HCT116 (cell line): ENCODE results near the gene SRGAP3. TPM values are rescaled to one million over a fixed set of nuclear protein-coding genes. Genes with fewer than 3 reads are reported as not detected.

ENCODE experiments used
- ATAC-seq: fragments of 200-7000 bp; cut with Tn5 transposase; 2 replicates; pipeline ENCODE4 v1.9.1; 2020; ENCODE audit warnings: mild to moderate bottlenecking, moderate library complexity
- BruUV-seq: library from RNA; stranded (reverse); fragments of 400-500 nt; replicated peaks from 2 replicates; lab custom pipeline; 2021; lab: Mats Ljungman, UMichigan
- CTCF ChIA-PET: fragments of 300-600 bp; sonication (Branson Sonifier 250); formaldehyde crosslinking; loops from one replicate; lab custom pipeline; 2021; ENCODE audit warnings: antibody characterized with exemption; lab: Charles Lee
- POLR2A ChIA-PET: fragments of 300-600, 350-600 bp; sonication (Branson Sonifier 250); formaldehyde crosslinking; loops from one replicate; lab custom pipeline; 2021; ENCODE audit warnings: antibody characterized with exemption; lab: Charles Lee
- RAD21 ChIA-PET, 2 experiments: fragments of 300-600 bp; sonication (Branson Sonifier 250); formaldehyde crosslinking; loops; one replicate each; lab custom pipeline; 2023; ENCODE audit warnings: low total read pairs in 2 of 2; ENCODE audit not compliant: uncharacterized antibody in 2 of 2, unreplicated experiment in 2 of 2, low non-redundant PET in 1 of 2; lab: Charles Lee
- DNase-seq: peaks from one replicate; pipeline ENCODE4 v3.0.0-alpha.2; 2010; ENCODE audit warnings: low read depth, low spot score
- H2AFZ ChIP-seq: fragments of 200-600 bp; shearing (Covaris generic), sonication (generic); 2 replicates; pipeline ENCODE4 v1.6.1; 2017; ENCODE audit warnings: low read depth, mixed run types, mixed read lengths, antibody characterized with exemption, low read length; ENCODE audit not compliant: poor library complexity, severe bottlenecking
- H3K27ac ChIP-seq: 2 replicates; pipeline ENCODE4 v1.5.1; 2012; ENCODE audit warnings: low read depth, low read length
- H3K27me3 ChIP-seq: fragments of 200-600 bp; sonication (generic); 2 replicates; pipeline ENCODE4 v1.6.1; 2016; ENCODE audit warnings: mixed run types, low read length, mixed read lengths; ENCODE audit not compliant: insufficient read depth
- H3K36me3 ChIP-seq, 2 experiments: fragments of 200-500 bp in 1 of 2; fragments of 200-600 bp in 1 of 2; sonication (Bioruptor generic) in 1 of 2; sonication (generic) in 1 of 2; 2 replicates each; pipeline versions ENCODE4 v1.5.1 to v1.6.1; 2014 to 2016; ENCODE audit warnings: low read length in 2 of 2, inconsistent platforms in 1 of 2, mixed read lengths in 1 of 2, mixed run types in 1 of 2; ENCODE audit not compliant: insufficient read depth in 2 of 2, control insufficient read depth in 1 of 2
- H3K4me1 ChIP-seq, 2 experiments: fragments of 200-600 bp in 1 of 2; sonication (generic) in 1 of 2; 2 replicates each; pipeline versions ENCODE4 v1.5.1 to v1.6.1; 2012 to 2017; ENCODE audit warnings: low read length in 2 of 2, inconsistent platforms in 1 of 2, mild to moderate bottlenecking in 1 of 2, mixed read lengths in 1 of 2, mixed run types in 1 of 2, moderate library complexity in 1 of 2; ENCODE audit not compliant: insufficient read depth in 2 of 2, control insufficient read depth in 1 of 2
- H3K4me2 ChIP-seq: fragments of 200-600 bp; sonication (generic); 2 replicates; pipeline ENCODE4 v1.6.1; 2017; ENCODE audit warnings: mixed run types, low read length, mixed read lengths
- H3K4me3 ChIP-seq, 2 experiments: fragments of 200-600 bp in 1 of 2; sonication (generic) in 1 of 2; replicated peaks in 1 of 2; 2 replicates each; pipeline ENCODE4 v1.5.1; 2011 to 2016; ENCODE audit warnings: low read length in 2 of 2, control low read depth in 1 of 2, low read depth in 1 of 2, mild to moderate bottlenecking in 1 of 2, mixed read lengths in 1 of 2, mixed run types in 1 of 2
- H3K79me2 ChIP-seq: fragments of 200-600 bp; sonication (generic); 2 replicates; pipeline ENCODE4 v1.6.1; 2017; ENCODE audit warnings: mild to moderate bottlenecking, mixed run types, low read length, moderate library complexity, mixed read lengths; ENCODE audit not compliant: insufficient read depth
- H3K9ac ChIP-seq: fragments of 200-600 bp; sonication (generic); 2 replicates; pipeline ENCODE4 v1.6.1; 2016; ENCODE audit warnings: low read length, mixed read lengths
- H3K9me2 ChIP-seq: fragments of 200-600 bp; sonication (generic), shearing (Covaris generic); 2 replicates; pipeline ENCODE4 v1.6.1; 2017; ENCODE audit warnings: mixed run types, mild to moderate bottlenecking, moderate library complexity; ENCODE audit not compliant: insufficient read depth
- H3K9me3 ChIP-seq, 2 experiments: fragments of 200-500 bp in 1 of 2; fragments of 200-600 bp in 1 of 2; sonication (Bioruptor generic) in 1 of 2; sonication (generic) in 1 of 2; 2 replicates each; pipeline ENCODE4 v1.6.1; 2014 to 2017; ENCODE audit warnings: low read length in 2 of 2, mixed read lengths in 2 of 2, inconsistent platforms in 1 of 2, low read depth in 1 of 2, mild to moderate bottlenecking in 1 of 2, mixed run types in 1 of 2, moderate library complexity in 1 of 2; ENCODE audit not compliant: control insufficient read depth in 1 of 2, insufficient read depth in 1 of 2
- H4K20me1 ChIP-seq: fragments of 200-600 bp; sonication (generic), shearing (Covaris generic); 2 replicates; pipeline ENCODE4 v1.6.1; 2017; ENCODE audit warnings: mixed run types, mild to moderate bottlenecking, moderate library complexity; ENCODE audit not compliant: insufficient read depth
- CBX3 ChIP-seq: IDR thresholded peaks from 2 replicates; pipeline ENCODE4 v1.6.1; 2012; ENCODE audit warnings: low read depth
- EGR1 ChIP-seq: IDR thresholded peaks from 2 replicates; pipeline ENCODE4 v1.6.1; 2012; ENCODE audit warnings: low read depth
- FOSL1 ChIP-seq: IDR thresholded peaks from 2 replicates; pipeline ENCODE4 v1.6.1; 2012; ENCODE audit warnings: low read depth
- JUND ChIP-seq: IDR thresholded peaks from 2 replicates; pipeline ENCODE4 v1.6.1; 2012
- SP1 ChIP-seq: IDR thresholded peaks from 2 replicates; pipeline ENCODE4 v1.6.1; 2012; ENCODE audit warnings: low read depth
- SRF ChIP-seq: IDR thresholded peaks from 2 replicates; pipeline ENCODE4 v1.6.1; 2012; ENCODE audit warnings: low read depth
- TCF7L2 ChIP-seq: IDR thresholded peaks from 2 replicates; pipeline ENCODE4 v1.7.0; 2011; ENCODE audit warnings: borderline replicate concordance, inconsistent platforms; ENCODE audit not compliant: insufficient read depth, insufficient read length; ENCODE audit errors: extremely low read depth
- ZBTB33 ChIP-seq: IDR thresholded peaks from 2 replicates; pipeline ENCODE4 v1.6.1; 2011; ENCODE audit warnings: mild to moderate bottlenecking, low read length, moderate library complexity; ENCODE audit not compliant: insufficient replicate concordance; ENCODE audit errors: extremely low read depth
- intact Hi-C: fragments of 100-400 bp; cut with micrococcal nuclease; formaldehyde crosslinking; loops from 2 replicates; pipeline ENCODE4 v1.10.0; 2022
- total RNA-seq: library from RNA; stranded (reverse); gene quantifications from one replicate; pipeline ENCODE4 v1.2.1, GENCODE V29; 2021; ENCODE audit not compliant: unreplicated experiment
- TF ChIP-seq, protein P1 (sequence below): IDR thresholded peaks from 2 replicates; pipeline ENCODE4 v1.6.1; 2012

SRGAP3 gene
- total RNA-seq, 1 experiment from 2014 or later: 8.3 TPM

DNA sequence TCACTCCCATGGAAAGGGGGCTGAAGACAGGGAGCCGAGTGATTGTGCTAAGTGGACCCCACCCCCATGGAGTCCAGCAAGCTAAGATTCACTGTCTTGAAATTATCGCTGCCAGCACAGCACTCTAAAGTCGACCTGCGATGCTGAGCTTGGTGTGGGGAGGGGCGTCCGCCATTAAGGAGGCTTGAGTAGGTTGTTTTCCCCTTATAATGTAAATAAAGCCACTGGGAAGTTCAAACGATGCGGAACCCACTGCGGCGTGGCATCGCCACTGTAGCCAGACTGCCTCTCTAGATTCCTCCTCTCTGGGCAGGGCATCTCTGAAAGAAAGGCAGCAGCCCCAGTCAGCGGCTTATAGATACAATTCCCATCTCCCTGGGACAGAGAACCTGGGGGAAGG, 10.9 kb upstream of the SRGAP3 start:
- no peak for DNase-seq
- Histone ChIP-seq H3K79me2 (no peaks in the 10 kb centered on the region), H3K4me2 (no peak overlapping the region), H3K9me2 (no peaks in the 10 kb centered on the region), H3K4me1 (no peaks in the 10 kb centered on the region), H3K27ac (no peak overlapping the region), H3K9ac (no peak overlapping the region), H3K9me3 (peaks cover 0 to 3% of the 10 kb centered on the region in 2 experiments; a peak in 1 of 4 replicates), H3K36me3 (no peaks in the 10 kb centered on the region), H3K27me3 (no peaks in the 10 kb centered on the region), H2AFZ (no peak overlapping the region), H4K20me1 (no peaks in the 10 kb centered on the region), H3K4me3 (no peak overlapping the region)
- no TSS peak for BruUV-seq
- no peak for ATAC-seq
- intact Hi-C loops: no loop called here
- TF ChIP-seq ZBTB33 (no peak), FOSL1 (no peak), JUND (no peak), TCF7L2 (no peak), SP1 (no peak), EGR1 (no peak), SRF (no peak)
- TF ChIP-seq, protein P1, sequence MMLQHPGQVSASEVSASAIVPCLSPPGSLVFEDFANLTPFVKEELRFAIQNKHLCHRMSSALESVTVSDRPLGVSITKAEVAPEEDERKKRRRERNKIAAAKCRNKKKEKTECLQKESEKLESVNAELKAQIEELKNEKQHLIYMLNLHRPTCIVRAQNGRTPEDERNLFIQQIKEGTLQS: no peak
- ChIA-PET POLR2A (no interaction called here), CTCF (interaction anchor here (1.5 kb wide), 1 partner anchor 9 kb away, joined by 5 read pairs; no protein-coding TSS in a partner anchor), RAD21 (no interaction called here)

DNA sequence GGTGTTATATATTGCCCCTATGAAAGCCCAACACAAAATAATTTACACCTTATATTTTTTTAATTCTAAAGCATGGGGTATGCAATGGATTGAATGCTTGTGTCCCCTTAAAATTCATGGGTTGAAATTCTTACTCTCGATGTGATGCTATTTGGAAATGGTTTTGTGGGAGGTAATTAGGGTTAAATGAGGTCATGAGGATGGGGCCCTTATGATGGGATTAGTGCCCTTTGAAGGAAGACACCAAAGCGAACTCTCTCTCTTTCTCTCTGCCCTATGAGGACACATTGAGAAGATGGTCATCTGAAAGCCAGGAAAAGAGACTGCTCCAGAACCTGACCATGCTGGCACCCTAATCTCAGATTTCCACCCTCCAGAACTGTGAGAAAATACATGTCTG, 7.6 kb upstream of the SRGAP3 start:
- no peaks in the 10 kb centered on the region for H3K79me2 ChIP-seq
- ChIA-PET CTCF (no interaction called here), POLR2A (no interaction called here)
- no peaks in the 10 kb centered on the region for H3K4me1 ChIP-seq
- H3K27me3 ChIP-seq: no peaks in the 10 kb centered on the region
- ATAC-seq: no peak
- no peak overlapping the region for H3K4me2 ChIP-seq
- peaks cover 0 to 3% of the 10 kb centered on the region in 2 experiments; a peak in 1 of 4 replicates for H3K9me3 ChIP-seq
- no peak overlapping the region for H2AFZ ChIP-seq
- H4K20me1 ChIP-seq: no peaks in the 10 kb centered on the region
- TF ChIP-seq FOSL1: no peak
- TF ChIP-seq SP1: no peak
- 0 out of 2 replicates have a peak, but pooled peaks have one; percentile 36 for TF ChIP-seq CBX3
- TF ChIP-seq, all 23 proteins: peak for 1
- no peak overlapping the region for H3K9ac ChIP-seq
- DNase-seq: no peak
- no peaks in the 10 kb centered on the region for H3K9me2 ChIP-seq
- no peak overlapping the region for H3K27ac ChIP-seq
- intact Hi-C loops: no loop called here
- no TSS peak for BruUV-seq
- RAD21 ChIA-PET: no interaction called here
- H3K36me3 ChIP-seq: no peaks in the 10 kb centered on the region
- H3K4me3 ChIP-seq: no peak overlapping the region
